Measurements from ENCODE around the gene A3GALT2.

DNA sequence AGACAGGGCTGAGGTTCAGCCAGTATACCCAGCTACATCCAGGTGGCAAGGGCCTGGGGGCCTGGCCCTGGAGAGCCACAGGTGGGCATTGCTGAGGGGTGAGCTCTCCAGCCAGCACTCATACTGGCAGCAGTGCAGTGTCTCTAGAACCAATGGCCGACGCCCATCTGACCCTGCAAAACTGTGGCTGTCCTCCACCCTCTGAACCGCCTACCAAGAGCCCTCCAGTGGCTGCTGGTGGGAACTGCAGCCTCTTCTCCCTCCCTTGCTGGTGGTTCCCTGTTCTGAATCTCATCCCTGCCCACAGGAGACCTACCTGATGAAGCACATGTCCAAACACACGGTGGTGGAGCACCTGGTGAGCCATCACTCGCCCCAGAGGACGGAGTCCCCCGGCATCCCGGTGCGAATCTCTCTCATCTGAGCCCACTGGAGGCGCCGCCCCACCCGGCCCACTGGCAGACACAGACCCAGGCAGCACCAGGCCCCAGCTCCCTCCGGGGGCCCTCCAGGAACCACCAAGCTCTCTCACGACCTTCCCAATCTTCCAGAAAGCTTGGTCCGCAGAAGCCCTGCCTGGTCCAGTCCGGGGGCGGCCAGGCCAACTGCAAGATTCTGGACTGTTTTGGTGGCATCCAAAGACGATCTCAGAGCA is 22.1 kb downstream of the A3GALT2 start:
- TF ChIP-seq POLR2AphosphoS5 (IDR thresholded peaks at IDR 0.05; ENCODE audit: low read depth, low read length) (no peak), TAF1 (IDR thresholded peaks at IDR 0.05; ENCODE audit: borderline replicate concordance, insufficient read depth, low read length) (no peak), SIN3A (IDR thresholded peaks at IDR 0.05; ENCODE audit: borderline replicate concordance, insufficient read depth, low read length) (no peak), FOXP2 (optimal IDR thresholded peaks at IDR 0.05; ENCODE audit: borderline replicate concordance, extremely low read depth, extremely low read length, insufficient read depth) (no peak)
- TF ChIP-seq, protein P1, sequence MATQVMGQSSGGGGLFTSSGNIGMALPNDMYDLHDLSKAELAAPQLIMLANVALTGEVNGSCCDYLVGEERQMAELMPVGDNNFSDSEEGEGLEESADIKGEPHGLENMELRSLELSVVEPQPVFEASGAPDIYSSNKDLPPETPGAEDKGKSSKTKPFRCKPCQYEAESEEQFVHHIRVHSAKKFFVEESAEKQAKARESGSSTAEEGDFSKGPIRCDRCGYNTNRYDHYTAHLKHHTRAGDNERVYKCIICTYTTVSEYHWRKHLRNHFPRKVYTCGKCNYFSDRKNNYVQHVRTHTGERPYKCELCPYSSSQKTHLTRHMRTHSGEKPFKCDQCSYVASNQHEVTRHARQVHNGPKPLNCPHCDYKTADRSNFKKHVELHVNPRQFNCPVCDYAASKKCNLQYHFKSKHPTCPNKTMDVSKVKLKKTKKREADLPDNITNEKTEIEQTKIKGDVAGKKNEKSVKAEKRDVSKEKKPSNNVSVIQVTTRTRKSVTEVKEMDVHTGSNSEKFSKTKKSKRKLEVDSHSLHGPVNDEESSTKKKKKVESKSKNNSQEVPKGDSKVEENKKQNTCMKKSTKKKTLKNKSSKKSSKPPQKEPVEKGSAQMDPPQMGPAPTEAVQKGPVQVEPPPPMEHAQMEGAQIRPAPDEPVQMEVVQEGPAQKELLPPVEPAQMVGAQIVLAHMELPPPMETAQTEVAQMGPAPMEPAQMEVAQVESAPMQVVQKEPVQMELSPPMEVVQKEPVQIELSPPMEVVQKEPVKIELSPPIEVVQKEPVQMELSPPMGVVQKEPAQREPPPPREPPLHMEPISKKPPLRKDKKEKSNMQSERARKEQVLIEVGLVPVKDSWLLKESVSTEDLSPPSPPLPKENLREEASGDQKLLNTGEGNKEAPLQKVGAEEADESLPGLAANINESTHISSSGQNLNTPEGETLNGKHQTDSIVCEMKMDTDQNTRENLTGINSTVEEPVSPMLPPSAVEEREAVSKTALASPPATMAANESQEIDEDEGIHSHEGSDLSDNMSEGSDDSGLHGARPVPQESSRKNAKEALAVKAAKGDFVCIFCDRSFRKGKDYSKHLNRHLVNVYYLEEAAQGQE (IDR thresholded peaks at IDR 0.05; ENCODE audit: insufficient read depth in 1 of 2, low read depth in 2 of 2, low read length in 2 of 2): no peak
